KBM-7 (cell line): ENCODE results near the gene PGAP2.
"Not testable (repeated sequence)": the region's sequence is repeated elsewhere in the genome, so short reads cannot be mapped to it uniquely, and the experiment has no call there.

ENCODE experiments used
- DNase-seq: peaks from one replicate; pipeline ENCODE4 v3.0.0-alpha.2; 2015
- in situ Hi-C: fragments of 300-500 bp; cut with MboI; formaldehyde crosslinking; loops from 2 replicates; pipeline ENCODE4 v1.14.3; 2020; ENCODE audit warnings: low sequenced_read_pairs, low pct_unique_long_range_greater_than_20kb, mixed read lengths

The PGAP2 gene

GRCh38 chr11:3802011-3802790, 6.2 kb upstream of the PGAP2 start:
- in situ Hi-C loops: no loop called here
- no peak for DNase-seq

- DNase-seq: no peak
- in situ Hi-C loops: no loop called here
Observed at GRCh38 chr11:3803726-3804495, 4.4 kb upstream of the PGAP2 start.

GRCh38 chr11:3808861-3809623, 682 bp downstream of the PGAP2 start:
- in situ Hi-C loops: no loop called here
- DNase-seq: peak; percentile 71

- in situ Hi-C loops: no loop called here
- DNase-seq: no peak
Observed at GRCh38 chr11:3809624-3809928, 1.2 kb downstream of the PGAP2 start.

- in situ Hi-C loops: no loop called here
Observed at GRCh38 chr11:3810446-3810845, 2.1 kb downstream of the PGAP2 start.

GRCh38 chr11:3810951-3811350, 2.6 kb downstream of the PGAP2 start:
- in situ Hi-C loops: no loop called here
- DNase-seq: no peak

More at GRCh38 chr11:3810446-3810845, 2.1 kb downstream of the PGAP2 start:
- no peak for DNase-seq

GRCh38 chr11:3814832-3815231, 6.5 kb downstream of the PGAP2 start:
- in situ Hi-C loops, DNase-seq: not testable (repeated sequence)

GRCh38 chr11:3815845-3816244, 7.5 kb downstream of the PGAP2 start:
- no peak for DNase-seq
- in situ Hi-C loops: no loop called here

GRCh38 chr11:3816673-3817072, 8.3 kb downstream of the PGAP2 start:
- DNase-seq: no peak
- in situ Hi-C loops: no loop called here

GRCh38 chr11:3817181-3817800, 8.9 kb downstream of the PGAP2 start:
- in situ Hi-C loops: no loop called here
- DNase-seq: no peak

- in situ Hi-C loops: no loop called here
- no peak for DNase-seq
Observed at GRCh38 chr11:3820971-3821370, 12.6 kb downstream of the PGAP2 start.

- in situ Hi-C loops: no loop called here
Observed at GRCh38 chr11:3822312-3822711, 14.0 kb downstream of the PGAP2 start.

GRCh38 chr11:3823303-3823702, 14.9 kb downstream of the PGAP2 start:
- no peak for DNase-seq
- in situ Hi-C loops: no loop called here

More at GRCh38 chr11:3822312-3822711, 14.0 kb downstream of the PGAP2 start:
- DNase-seq: no peak

- in situ Hi-C loops: no loop called here
- no peak for DNase-seq
Observed at GRCh38 chr11:3823762-3824506, 15.6 kb downstream of the PGAP2 start.

GRCh38 chr11:3824714-3825472, 16.5 kb downstream of the PGAP2 start:
- peak; percentile 87 for DNase-seq
- in situ Hi-C loops: no loop called here

- DNase-seq: no peak
- in situ Hi-C loops: no loop called here
Observed at GRCh38 chr11:3825473-3826154, 17.3 kb downstream of the PGAP2 start.

- DNase-seq: no peak
- in situ Hi-C loops: no loop called here
Observed at GRCh38 chr11:3826721-3827120, 18.4 kb downstream of the PGAP2 start.
